ACHN (cell line): ENCODE results near the gene MTRF1.

Experiments
- DNase-seq: peaks from one replicate; pipeline ENCODE4 v3.0.0-alpha.2; 2015
- in situ Hi-C: cut with HindIII; loops from 2 replicates; pipeline ENCODE4 v1.10.0; 2017; ENCODE audit warnings: low sequenced_read_pairs, low pct_ligation_motif_present, low pct_unique_long_range_greater_than_20kb

MTRF1 gene

DNA sequence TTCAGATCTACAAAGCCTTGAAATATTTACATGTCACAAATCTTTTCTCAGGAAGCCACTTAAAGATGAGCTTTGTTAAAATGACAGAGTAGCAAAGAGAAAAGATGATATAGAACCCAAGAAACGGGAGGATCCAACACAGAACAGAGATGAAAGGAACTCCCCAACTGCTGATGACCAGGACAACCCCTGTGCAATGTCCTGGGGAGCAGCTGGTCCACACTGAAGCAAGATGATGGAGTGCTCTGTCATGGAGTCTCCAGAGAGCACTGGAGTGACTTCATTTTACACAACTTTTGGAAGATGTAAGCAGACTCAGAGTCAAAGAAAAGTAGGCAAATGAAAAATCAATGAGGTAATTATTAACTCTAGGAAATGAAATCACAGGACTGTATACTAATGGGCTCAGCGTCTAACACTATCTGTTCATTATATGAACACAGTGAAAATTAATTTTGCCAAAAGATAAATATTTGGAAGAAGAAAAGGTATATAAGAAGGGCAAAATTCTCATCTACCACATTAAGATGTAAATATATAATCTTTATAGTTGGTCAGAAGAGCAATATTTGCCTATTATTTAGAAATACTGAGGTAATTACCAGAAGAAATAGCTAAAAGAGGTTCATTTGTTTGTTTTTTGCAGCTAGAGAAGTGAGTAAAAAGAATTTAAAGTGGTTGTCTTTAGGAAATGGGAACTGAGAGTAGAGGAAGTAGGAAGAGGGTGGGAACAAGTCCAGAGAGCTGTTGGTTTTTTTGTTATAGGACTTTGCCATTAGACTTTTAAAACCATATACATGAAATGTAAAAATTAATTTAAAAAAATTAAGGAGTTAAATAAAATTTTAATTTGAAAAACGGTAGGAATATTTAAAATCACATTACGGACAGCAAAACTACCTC is 30.5 kb downstream of the MTRF1 start:
- no peak for DNase-seq

DNA sequence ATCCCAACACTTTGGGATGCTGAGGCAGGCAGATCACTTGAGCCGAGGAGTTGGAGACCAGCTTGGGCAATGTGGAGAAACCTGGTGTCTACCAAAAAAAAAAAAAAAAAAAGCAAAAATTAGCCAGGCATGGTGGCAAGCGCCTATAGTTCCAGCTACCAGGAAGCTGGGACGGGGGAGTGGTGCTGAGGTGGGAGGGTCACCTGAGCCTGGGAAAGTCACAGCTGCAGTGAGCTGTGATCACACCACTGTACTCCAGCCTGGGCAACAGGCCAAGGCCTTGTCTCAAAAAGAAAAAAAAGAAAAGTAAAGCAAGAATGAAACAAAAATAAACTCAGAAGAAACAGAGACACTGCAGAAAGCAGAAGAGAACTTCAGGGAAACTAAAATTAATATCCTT is 31.6 kb downstream of the MTRF1 start:
- DNase-seq: no peak
- in situ Hi-C loops: no loop called here

More for the DNA sequence above, 30.5 kb downstream of the MTRF1 start:
- in situ Hi-C loops: no loop called here

DNA sequence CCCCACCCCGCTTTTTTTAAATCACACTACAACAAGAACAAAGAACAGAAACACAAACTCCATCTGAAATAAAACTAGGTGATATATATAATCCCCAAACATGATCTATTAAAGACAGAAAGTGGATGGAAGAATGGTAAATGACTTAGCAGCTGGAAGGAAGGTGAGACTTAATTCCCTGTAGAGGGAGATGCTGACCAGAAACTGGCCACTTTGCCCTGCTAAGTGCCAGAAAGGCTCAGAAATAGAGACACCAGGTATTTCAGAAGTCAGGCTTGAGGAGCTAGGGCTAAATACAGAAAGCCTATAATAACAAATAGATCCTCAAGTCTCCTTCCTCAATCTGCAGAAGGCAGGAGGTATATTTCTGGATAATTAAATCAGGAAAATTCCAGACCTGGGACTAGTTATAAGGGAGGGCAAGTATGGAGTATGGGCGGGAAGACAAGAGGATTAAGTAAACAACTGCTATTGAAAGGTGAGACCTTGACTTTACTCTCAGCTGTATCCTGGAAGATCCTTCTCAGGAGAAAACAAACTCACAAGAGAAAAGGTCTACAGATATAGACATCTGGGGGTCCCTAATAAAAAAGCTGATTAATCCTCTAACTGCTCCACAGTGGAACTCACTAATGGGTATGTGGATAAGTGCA is 32.2 kb downstream of the MTRF1 start:
- no peak for DNase-seq
- in situ Hi-C loops: no loop called here

DNA sequence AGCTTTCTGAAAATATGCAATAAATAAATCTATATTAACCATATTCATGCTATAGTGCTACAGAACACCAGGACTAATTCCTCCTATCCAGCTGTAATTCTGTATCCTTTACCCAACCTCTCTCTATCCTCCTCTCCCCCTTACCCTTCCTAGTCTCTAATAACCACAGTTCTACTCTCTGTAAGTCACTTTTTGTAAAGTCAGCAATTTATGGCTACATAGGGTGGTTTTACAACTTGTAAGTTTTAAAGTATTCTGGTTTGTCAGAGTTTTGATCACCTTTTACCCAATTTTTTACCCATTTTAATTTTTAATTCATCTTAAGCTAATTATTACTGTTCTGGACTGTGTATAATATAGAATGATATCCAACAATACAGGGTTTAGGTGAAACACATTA is 34.0 kb downstream of the MTRF1 start:
- in situ Hi-C loops: no loop called here
- no peak for DNase-seq

DNA sequence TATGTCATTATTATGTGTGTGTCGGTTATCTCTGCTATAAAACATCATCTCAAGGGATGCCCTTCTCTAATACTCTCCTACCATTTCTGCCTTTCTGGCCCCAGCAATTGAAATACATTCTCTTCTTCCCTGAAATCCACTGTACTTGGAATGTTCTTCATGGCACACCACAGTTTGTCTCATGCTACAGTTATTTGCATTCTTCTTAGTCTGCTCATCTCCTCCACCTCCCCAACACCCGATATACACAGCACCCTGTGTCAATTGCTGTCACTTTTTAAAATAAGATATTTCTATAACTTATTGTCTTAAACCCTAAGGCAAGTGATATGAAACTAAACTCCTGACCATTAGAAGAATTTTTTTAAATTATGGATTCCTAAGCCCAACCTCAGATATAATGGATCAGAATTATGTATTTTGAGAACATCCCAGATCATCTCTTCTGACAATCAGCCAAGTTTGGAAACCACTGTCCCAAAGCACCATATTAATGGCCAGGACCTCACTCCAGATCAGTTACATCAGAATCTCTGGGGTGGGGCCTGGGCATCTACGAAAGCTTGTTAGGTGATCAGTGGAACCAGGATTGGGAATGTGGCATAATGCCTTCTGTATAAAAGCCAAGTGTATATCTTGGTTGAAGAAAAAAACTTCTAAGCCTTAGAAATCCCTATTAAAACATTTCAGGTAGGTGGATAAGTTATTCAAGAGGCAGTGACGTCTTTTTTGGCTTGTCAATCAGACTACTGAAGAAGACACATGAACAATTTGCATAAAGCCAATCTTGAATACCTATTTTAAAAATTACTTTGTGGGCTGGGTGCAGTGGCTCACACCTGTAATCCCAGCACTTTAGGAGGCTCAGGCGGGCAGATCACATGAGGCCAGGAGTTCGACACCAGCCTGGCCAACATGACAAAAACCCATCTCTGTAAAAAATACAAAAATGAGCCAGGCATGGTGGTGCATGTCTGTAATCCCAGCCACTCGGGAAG is 39.0 kb downstream of the MTRF1 start:
- peak; percentile 63 for DNase-seq
- in situ Hi-C loops: no loop called here

DNA sequence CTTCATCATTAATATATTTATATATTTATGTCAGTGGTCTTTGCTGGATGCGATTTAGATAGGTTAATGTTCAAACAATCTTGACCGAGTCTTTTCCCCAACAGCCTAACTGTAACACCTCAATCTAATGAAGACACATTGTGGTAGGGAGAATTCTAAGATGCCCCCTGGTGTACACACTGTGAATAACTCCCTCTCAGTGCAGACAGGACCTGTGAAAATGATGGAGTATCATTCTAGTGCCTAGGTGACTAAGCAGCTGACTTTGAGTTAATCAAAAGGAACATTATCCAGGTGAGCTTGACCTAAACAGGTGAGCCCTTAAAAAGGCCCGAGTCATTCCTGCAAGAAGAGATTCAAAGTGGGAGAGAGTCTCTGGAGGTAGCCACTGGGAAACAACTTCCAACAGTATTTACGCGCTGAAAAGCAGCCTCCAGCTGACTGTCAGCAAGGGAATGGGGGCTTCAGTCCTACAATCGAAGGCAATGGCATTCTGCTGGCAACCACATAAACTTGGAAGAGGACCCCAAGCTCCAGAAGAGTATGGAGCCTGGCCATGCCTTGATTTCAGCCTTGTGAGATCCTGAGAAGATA is 41.0 kb downstream of the MTRF1 start:
- DNase-seq: peak; percentile 61
- in situ Hi-C loops: no loop called here

DNA sequence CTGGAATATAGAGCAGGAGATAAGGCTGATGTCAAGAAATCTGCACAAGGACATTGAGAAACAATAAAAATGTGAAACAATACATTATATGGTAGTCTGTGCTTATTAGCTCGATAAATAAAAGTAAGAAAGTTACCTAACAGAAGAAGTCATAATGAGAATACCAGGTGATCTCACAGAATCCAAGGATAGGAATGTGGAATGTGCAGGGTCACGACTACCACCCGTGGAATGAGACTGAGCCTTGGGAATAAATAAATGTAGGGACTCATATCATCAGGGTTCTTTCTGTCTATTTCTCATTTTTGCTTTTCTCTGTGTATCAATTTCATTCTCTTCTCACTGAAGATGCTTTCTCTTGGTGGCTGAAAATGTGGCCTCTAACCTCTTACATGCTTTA is 43.0 kb downstream of the MTRF1 start:
- no peak for DNase-seq
- in situ Hi-C loops: no loop called here

DNA sequence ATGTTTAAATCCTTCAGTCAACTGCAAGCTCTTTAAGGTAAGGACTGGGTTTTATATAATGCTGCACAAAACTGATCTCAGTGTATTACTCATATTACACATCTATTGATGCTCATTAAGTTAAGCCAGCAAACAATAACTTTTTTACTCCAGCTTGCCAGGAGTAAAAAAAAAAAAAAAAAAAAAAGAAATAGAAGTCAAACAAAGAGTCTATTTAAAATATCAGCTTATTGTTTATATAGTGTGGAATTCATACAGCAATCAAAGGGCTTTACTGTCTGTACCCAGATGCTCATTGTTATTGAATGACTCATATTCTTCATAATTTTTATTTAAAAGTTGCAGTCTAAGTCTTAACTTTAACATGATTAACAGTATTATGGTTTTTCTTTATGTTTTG is 47.2 kb downstream of the MTRF1 start:
- no peak for DNase-seq
- in situ Hi-C loops: no loop called here

DNA sequence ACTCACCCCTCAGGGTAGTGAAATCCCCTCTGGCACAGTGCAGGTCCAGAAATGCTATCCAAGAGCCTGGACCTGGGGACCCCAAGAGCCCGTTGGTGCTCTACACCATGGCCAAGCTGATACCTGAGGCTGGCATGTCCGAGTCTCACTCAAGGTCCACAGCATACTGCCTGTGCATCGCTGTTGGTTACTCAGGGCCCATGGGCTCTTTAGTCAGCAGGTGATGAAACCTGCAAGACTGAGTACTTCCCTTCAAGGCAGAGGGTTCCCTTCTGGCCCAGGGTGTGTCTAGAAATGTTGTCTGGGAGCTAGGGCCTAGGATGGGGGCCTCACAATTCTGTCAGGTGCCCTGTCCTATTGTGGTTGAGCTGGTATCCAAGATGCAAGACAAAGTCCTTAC is 49.5 kb downstream of the MTRF1 start:
- in situ Hi-C loops: no loop called here
- DNase-seq: no peak

DNA sequence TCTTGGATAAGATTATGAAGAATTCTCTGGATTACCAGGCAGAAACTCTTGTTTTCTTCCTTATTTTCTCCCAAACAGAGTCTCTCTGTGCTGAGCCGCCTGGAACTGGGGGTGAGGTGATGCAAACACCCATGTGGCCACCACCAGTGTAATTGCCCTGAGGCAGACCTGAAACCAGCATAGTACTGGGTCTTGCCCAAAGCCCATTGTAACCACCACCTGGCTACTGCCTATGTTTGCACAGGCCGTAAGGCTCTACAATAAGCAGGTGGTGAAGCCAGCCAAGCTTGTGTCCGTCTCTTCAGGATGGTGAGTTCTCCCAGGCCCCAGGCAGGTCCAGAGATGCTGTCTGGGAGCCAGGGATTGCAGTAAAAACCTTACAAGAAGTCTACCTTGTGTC is 50.1 kb downstream of the MTRF1 start:
- in situ Hi-C loops: no loop called here

DNA sequence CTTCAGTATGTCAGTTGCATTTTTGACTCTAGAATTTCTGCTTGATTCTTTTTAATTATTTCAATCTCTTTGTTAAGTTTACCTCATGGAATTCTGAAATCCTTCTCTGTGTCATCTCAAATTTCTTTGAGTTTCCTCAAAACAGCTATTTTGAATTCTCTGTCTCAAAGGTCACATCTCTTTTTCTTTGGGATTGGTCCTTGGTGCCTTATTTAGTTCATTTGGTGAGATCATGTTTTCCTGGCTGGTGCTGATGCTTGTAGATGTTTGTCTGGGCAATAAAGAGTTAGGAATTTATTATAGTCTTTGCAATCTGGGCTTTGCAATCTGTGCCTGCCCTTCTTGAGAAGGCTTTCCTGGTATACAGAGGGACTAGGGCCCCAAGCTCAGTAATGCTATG is 50.5 kb downstream of the MTRF1 start:
- no peak for DNase-seq
- in situ Hi-C loops: no loop called here

More for the DNA sequence above, 50.1 kb downstream of the MTRF1 start:
- no peak for DNase-seq

DNA sequence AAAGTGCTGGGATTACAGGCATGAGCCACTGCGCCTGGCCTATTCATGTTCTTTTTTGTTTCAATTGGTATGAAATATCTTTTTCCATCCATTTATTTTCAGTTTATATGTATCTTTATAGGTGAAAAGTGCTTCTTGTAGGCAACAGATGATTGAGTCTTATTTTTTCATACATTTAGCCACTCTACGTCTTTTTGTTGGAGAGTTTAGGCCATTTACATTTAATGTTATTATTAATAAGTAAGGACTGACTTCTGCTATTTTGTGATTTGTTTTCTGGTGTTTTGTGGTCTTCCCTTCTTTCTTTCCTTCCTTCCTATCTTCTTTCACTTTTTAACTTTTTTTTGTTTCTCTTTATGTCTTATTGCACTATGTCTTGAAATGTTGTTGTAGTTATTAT is 52.3 kb downstream of the MTRF1 start:
- DNase-seq: no peak
- in situ Hi-C loops: no loop called here

DNA sequence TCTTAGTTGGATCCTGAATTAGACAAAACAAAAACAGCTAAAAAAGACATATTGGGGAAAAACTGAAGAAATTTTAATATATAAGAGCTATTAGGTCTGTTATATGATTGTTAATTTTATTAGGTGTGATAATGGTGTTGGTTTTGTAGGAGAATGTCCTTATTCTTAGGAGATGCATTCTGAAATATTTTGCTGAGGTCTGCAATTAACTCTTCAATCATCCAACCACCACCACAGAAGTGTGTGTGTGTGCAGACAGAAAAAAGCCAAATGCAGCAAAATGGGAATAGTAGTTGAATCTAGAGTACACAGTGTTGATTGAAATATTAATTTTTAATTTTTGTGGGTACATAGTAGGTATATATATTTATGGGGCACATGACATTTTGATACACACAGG is 56.9 kb downstream of the MTRF1 start:
- in situ Hi-C loops: no loop called here
- no peak for DNase-seq

DNA sequence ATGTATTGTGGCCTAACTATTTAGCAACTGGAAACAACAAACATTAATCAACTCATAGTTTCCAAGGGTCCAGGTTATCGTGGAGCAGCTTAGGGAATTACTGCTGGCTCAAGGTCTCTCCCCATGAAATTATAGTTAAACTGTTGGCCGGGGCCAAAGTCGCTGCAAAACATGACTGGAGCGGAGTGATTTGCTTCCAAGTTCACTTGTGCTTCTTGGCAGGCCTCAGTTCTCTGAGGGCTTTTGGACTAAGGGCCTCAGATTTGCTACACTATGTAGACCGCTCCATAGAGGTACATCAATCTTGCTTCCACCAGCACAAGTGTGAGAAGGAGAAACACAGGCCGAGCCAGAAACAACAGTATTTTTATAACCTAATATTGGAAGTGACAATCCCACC is 59.6 kb downstream of the MTRF1 start:
- in situ Hi-C loops: no loop called here
- DNase-seq: no peak

DNA sequence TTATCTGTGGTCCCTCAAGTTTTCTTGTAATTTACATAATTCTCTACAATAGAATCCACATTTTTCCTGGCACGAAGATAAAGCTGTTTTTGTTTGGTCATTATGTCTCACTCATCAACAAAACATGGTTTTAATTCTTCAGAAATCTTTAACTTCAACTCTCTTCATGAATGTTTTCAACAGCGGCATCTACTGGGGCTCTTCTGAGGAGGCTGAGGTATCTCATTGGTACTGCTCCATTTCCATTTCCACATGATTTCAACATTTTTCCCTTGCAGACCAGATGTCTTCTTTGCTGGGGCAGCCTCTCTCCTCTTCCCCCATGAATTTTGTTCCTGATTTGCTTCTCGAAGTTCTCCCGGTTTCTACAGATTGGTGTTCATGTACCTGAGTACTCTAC is 63.2 kb downstream of the MTRF1 start:
- in situ Hi-C loops: no loop called here
- no peak for DNase-seq

DNA sequence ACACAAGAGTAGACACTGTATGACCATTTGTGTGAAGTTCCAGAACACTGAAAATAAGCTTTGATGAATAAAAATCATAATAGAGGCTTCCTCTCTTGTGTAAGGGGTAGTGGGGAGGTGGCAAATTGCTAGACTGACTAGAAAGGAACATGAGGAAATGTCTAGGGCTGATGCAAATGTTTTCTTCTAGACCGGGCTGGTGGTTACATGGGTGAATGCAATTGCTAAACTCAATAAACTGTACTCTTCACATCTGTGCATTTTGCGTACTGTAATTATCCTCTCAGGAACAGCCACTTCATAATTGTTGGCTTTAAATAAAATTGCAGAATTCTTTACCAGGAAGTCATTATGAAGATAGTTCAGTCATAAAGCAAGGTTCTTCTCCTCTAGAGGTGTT is 63.9 kb downstream of the MTRF1 start:
- in situ Hi-C loops: no loop called here
- DNase-seq: no peak

DNA sequence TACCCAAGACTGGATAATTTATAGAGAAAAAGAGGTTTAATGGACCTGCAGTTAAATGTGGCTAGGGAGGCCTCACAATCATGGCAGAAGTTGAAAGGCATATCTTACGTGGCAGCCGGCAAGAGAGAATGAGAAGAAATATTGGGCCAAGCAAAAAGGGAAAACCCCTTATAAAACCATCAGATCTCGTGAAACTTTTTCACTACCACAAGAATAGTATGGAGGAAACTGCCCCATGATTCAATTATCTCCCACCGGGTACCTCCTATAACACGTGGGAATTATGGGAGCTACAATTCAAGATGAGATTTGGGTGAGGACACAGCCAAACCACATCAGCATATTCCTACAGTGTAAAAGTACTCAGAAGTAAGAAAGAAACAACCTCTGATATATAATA is 64.3 kb downstream of the MTRF1 start:
- in situ Hi-C loops: no loop called here
- DNase-seq: no peak

DNA sequence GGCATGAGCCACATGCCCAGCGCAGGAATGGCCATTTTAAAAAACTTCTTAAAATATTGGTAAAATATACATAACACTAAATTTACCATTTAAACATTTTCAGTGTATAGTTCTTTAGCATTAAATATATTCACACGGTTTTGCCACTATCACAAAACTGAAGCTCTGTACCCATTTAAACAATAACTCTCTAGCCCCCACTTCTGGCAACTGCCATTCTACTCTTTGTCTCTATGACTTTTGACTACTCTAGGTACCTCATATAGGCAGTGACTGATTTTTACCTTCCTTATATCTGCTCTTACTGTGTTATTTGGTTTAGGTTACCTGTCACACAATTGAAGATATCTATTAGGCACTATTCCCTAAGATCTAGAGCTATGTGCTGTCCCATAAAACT is 66.8 kb downstream of the MTRF1 start:
- in situ Hi-C loops: no loop called here
- peak; percentile 9 for DNase-seq

DNA sequence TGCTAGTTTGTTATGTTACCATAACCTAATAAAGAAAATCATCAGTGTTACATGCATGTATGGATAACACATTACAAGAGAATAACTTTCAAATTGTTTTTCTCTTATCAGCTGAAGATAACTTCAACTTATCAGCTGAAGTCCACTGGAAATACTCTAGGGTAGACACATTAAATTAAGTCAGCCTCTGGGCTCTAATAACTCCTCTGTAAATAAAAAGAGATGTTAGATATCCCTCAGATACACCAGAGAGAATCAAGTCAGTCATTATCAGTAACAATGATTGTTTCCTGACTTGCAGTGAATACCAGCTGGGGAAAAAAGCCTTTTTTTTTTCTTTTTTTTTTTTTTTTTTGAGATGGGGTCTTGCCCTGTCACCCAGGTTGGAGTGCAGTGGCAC is 67.4 kb downstream of the MTRF1 start:
- in situ Hi-C loops: no loop called here

More for the DNA sequence above, 67.4 kb downstream of the MTRF1 start:
- no peak for DNase-seq
